HFF-Myc (cell line): ENCODE measurements around the gene BRINP2.

Experiments
- DNase-seq: peaks from one replicate; pipeline ENCODE4 v3.0.0-alpha.2; 2011; ENCODE audit warnings: low read depth; ENCODE audit errors: extremely low read depth
- H3K4me3 ChIP-seq: replicated peaks from 2 replicates; pipeline ENCODE4 v1.5.1; 2011; ENCODE audit warnings: low read depth, mild to moderate bottlenecking, control low read depth, low read length
- TF ChIP-seq, protein P1 (sequence below): IDR thresholded peaks from 2 replicates; pipeline ENCODE4 v1.5.1; 2012; ENCODE audit warnings: mild to moderate bottlenecking, low read depth, low read length, control low read depth; ENCODE audit errors: missing control alignments

BRINP2 gene

GRCh38 chr1:177255411-177255810 is 84.7 kb downstream of the BRINP2 start:
- no peak for DNase-seq
- TF ChIP-seq, protein P1, sequence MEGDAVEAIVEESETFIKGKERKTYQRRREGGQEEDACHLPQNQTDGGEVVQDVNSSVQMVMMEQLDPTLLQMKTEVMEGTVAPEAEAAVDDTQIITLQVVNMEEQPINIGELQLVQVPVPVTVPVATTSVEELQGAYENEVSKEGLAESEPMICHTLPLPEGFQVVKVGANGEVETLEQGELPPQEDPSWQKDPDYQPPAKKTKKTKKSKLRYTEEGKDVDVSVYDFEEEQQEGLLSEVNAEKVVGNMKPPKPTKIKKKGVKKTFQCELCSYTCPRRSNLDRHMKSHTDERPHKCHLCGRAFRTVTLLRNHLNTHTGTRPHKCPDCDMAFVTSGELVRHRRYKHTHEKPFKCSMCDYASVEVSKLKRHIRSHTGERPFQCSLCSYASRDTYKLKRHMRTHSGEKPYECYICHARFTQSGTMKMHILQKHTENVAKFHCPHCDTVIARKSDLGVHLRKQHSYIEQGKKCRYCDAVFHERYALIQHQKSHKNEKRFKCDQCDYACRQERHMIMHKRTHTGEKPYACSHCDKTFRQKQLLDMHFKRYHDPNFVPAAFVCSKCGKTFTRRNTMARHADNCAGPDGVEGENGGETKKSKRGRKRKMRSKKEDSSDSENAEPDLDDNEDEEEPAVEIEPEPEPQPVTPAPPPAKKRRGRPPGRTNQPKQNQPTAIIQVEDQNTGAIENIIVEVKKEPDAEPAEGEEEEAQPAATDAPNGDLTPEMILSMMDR: no peak
- no peak overlapping the region for H3K4me3 ChIP-seq

GRCh38 chr1:177256153-177257075 is 85.7 kb downstream of the BRINP2 start:
- DNase-seq: peak; percentile 83
- no peak overlapping the region for H3K4me3 ChIP-seq
- TF ChIP-seq, protein P1: peak; percentile 74

DNA sequence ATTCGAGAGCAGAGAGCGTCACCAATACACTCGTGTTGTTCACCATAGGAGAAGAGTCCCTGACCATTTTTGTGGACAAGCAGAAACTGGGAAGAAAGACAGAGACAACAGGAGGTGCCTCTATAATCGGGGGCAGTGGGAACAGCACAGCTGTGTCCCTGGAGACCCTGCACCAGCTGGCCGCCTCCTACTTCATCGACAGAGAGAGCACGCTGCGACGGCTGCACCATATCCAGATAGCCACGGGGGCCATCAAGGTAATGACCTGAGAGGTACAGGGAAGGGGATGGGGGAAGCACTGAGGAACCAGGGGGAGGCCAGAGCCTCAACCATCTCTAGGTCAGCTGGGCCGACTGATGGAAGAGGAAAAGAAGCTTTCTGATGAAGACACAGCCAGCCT is 86.4 kb downstream of the BRINP2 start:
- DNase-seq: no peak
- no peak overlapping the region for H3K4me3 ChIP-seq
- TF ChIP-seq, protein P1: no peak

GRCh38 chr1:177257576-177257975 is 86.8 kb downstream of the BRINP2 start:
- H3K4me3 ChIP-seq: no peak overlapping the region
- DNase-seq: no peak

GRCh38 chr1:177270863-177271262 is 100.1 kb downstream of the BRINP2 start:
- no peak for DNase-seq
- H3K4me3 ChIP-seq: no peak overlapping the region
- TF ChIP-seq, protein P1: no peak

More at GRCh38 chr1:177257576-177257975, 86.8 kb downstream of the BRINP2 start:
- TF ChIP-seq, protein P1: no peak

GRCh38 chr1:177273141-177273540 is 102.4 kb downstream of the BRINP2 start:
- DNase-seq: no peak
- no peak overlapping the region for H3K4me3 ChIP-seq
- TF ChIP-seq, protein P1: no peak
